Prostate gland (tissue), 2 donors: ENCODE results near the gene RCC2.

Experiments
- POLR2A ChIP-seq: fragments of 450-650 bp; IDR thresholded peaks from one replicate; pipeline ENCODE4 v1.6.1; 2016; ENCODE audit warnings: antibody characterized with exemption, mild to moderate bottlenecking
- POLR2AphosphoS5 ChIP-seq: sonication (generic); formaldehyde crosslinking; IDR thresholded peaks from one replicate; pipeline ENCODE4 v1.6.1; 2017; ENCODE audit warnings: antibody characterized with exemption
- TF ChIP-seq, protein P1 (sequence below), 4 experiments: fragments of 200-600 bp in 2 of 4; fragments of 450-650 bp in 2 of 4; sonication (generic) in 2 of 4; IDR thresholded peaks; 1 replicate in 3 of 4; 2 replicates in 1 of 4; pipeline ENCODE4 v1.5.1; 2016 to 2019; ENCODE audit warnings: antibody characterized with exemption in 4 of 4, mild to moderate bottlenecking in 2 of 4, moderate library complexity in 2 of 4

- TF ChIP-seq, protein P1, sequence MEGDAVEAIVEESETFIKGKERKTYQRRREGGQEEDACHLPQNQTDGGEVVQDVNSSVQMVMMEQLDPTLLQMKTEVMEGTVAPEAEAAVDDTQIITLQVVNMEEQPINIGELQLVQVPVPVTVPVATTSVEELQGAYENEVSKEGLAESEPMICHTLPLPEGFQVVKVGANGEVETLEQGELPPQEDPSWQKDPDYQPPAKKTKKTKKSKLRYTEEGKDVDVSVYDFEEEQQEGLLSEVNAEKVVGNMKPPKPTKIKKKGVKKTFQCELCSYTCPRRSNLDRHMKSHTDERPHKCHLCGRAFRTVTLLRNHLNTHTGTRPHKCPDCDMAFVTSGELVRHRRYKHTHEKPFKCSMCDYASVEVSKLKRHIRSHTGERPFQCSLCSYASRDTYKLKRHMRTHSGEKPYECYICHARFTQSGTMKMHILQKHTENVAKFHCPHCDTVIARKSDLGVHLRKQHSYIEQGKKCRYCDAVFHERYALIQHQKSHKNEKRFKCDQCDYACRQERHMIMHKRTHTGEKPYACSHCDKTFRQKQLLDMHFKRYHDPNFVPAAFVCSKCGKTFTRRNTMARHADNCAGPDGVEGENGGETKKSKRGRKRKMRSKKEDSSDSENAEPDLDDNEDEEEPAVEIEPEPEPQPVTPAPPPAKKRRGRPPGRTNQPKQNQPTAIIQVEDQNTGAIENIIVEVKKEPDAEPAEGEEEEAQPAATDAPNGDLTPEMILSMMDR (IDR thresholded peaks at IDR 0.05) = no peak
- TF ChIP-seq POLR2A (no peak), POLR2AphosphoS5 (no peak)
Observed at GRCh38 chr1:17416389-17416788, 23.1 kb downstream of the RCC2 start.
